C4-2B (cell line): ENCODE measurements around the gene MTUS2.

ENCODE experiments used
- CTCF ChIP-seq: fragments of 450-650 bp; conservative IDR thresholded peaks from 2 replicates; pipeline ENCODE4 v1.5.1; 2017; ENCODE audit warnings: mild to moderate bottlenecking
- ZFX ChIP-seq: fragments of 450-650 bp; IDR thresholded peaks from 2 replicates; pipeline ENCODE4 v1.6.1; 2017

- TF ChIP-seq CTCF (no peak), ZFX (no peak)
These were observed 459.5 kb downstream of the MTUS2 start for GRCh38 chr13:29279356-29280254.
